LNCAP (cell line): Measurements from ENCODE around the gene SZT2.

Source experiments
- TF ChIP-seq, protein P1 (sequence below): fragments of 450-650 bp; IDR thresholded peaks from 2 replicates; pipeline ENCODE4 v1.5.1; 2017; ENCODE audit warnings: mild to moderate bottlenecking

Gene SZT2

DNA sequence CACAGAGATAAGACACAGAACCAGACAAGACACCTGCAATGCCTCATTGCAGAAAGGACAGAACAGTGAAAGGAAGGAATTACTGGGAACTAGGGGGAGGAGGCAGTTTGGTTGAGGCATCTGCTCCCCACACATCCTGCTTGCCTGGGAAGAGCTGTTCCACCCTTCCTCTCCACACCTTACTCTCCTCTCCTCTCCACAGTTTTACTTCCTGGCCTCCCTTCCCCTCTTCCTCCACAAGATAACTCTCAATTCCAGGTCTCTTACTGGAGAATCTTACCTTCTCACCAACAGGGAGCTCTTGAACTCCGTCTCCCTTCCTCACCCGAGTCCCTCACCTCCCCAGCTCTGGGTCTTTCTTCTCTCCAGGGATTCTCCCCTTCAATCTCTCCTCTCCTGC lies 24.0 kb upstream of the SZT2 start:
- TF ChIP-seq, protein P1, sequence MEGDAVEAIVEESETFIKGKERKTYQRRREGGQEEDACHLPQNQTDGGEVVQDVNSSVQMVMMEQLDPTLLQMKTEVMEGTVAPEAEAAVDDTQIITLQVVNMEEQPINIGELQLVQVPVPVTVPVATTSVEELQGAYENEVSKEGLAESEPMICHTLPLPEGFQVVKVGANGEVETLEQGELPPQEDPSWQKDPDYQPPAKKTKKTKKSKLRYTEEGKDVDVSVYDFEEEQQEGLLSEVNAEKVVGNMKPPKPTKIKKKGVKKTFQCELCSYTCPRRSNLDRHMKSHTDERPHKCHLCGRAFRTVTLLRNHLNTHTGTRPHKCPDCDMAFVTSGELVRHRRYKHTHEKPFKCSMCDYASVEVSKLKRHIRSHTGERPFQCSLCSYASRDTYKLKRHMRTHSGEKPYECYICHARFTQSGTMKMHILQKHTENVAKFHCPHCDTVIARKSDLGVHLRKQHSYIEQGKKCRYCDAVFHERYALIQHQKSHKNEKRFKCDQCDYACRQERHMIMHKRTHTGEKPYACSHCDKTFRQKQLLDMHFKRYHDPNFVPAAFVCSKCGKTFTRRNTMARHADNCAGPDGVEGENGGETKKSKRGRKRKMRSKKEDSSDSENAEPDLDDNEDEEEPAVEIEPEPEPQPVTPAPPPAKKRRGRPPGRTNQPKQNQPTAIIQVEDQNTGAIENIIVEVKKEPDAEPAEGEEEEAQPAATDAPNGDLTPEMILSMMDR, result no peak

DNA sequence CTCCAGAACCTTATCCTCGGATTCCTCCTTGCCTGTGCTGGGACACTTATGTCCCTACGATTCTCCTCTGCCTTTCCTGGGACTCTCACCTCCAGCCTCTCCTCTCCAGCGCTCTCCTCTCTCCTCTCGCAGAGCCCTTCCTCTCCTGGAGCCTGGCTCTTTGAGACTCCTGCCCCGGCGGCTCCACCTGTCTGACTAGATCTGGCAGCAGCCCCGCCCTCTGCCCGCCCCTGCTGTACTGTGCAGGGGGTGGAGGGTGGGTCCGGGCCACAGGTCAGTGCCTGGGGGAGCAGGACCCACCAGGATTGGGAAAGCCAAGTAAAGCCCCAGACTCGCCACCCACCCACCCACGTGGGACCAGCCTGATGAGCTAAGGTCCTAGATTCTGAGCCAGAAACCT lies 23.5 kb upstream of the SZT2 start:
- TF ChIP-seq, protein P1, result no peak

GRCh38 chr1:43366601-43367025 lies 23.1 kb upstream of the SZT2 start:
- TF ChIP-seq, protein P1, result no peak

DNA sequence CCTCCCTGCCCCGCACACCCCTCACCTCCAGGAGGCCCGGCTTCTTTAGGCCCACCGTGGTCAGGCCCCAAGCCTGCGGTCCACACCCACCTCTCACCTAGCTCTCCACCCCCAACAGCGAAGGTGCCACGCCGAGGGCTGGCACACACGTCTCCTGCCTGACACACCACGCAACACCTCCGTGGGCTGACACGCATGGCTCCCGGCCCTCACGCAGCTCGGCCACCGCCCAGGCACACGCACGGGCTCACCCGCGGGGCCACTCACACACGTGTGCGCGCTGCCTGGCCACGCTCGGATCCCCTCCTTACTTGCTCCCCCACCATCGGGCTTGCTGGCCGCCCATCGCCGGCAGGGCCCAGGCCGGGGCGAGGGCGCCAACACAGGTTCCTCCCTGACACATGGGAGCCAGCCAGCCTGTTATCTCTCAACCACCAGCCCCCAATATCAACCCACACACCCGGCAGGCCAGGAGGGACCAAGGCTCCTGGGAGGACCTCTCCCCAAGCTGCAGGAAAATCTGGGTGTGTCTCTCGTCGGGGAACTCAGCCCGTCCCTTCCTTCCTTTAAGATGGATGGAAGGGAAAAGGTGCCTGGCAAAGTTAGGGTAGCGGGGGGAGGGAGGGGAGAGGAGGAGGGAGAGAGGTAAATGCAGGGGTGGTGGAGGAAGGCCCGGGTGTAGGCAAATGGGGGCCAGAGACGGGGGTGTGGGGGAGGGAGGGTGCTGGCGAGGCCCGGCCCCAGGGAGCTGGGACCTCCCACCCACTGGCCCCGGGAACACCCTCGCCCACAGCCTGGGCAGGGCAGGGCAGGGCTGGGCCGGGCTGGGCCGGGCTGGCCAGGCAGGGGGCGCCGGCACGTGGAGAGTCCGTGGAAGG lies 22.4 kb upstream of the SZT2 start:
- TF ChIP-seq, protein P1, result no peak

DNA sequence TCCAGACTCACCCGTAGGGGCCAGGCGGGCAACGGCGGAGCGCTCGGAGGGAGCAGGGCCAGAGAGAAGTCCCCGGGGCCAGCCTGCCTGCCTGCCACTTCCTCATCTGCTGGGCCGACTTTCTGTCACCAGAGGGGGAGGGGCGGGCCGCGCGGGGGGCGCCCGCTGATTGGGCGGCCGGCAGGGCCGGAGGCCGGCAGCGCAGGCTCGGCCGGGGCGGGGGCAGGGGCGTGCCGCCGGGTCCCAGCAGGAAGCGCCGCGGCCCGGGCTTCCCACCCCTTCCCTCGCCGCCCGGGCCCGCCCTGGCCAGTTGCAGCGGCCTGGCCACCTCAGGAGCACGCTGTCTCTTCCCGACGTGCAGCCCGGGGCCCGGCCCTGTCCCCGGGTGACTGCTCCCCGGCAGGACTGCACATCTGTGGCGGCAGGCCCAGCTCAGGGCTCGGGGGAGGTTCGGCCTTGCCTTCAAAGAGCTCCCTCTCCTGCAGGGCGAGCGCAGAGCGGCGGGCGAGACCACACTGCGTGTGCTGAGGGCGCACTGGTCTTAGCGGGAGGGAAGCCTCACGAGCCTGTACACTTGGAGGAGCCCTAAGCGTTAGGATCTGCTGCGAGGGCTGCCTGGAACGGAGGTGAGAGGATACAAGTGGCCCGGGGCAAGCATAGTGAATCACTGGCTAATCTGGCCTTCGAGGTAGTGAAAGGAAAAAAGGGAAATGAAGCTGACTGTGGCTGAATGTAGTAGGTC lies 21.6 kb upstream of the SZT2 start, which contains the start of gene ELOVL1:
TSS of gene ELOVL1 (minus strand) at position 108 of the 742 bp plus-strand sequence. CDS start 2,402 bp downstream, outside the sequence.
- TF ChIP-seq, protein P1, result peak; percentile 27; the same call in 1 of the 2 replicates

- TF ChIP-seq, protein P1, result no peak
Measured at GRCh38 chr1:43368646-43369020, 21.1 kb upstream of the SZT2 start.

- TF ChIP-seq, protein P1, result no peak
Measured at GRCh38 chr1:43370564-43370963, 19.1 kb upstream of the SZT2 start.
